AG04450 (cell line): Measurements from ENCODE around the gene NPM1. TPM values are rescaled to one million over a fixed set of nuclear protein-coding genes. Genes with fewer than 3 reads are reported as not detected.

ENCODE experiments used
- CTCF ChIA-PET: fragments of 300-600, 350-600 bp; formaldehyde crosslinking; extraction: SDS; loops from one replicate; lab custom pipeline; 2022; ENCODE audit warnings: antibody characterized with exemption, inconsistent platforms; lab: Charles Lee
- POLR2A ChIA-PET: fragments of 350-600 bp; formaldehyde crosslinking; extraction: SDS; loops from one replicate; lab custom pipeline; 2021; ENCODE audit warnings: antibody characterized with exemption, inconsistent platforms; lab: Yijun Ruan, JAX
- DNase-seq: peaks from one replicate; pipeline ENCODE4 v3.0.0-alpha.2; 2011; ENCODE audit warnings: low read depth, low spot score
- H3K27ac ChIP-seq: one replicate; pipeline ENCODE4 v1.5.1; 2012; ENCODE audit warnings: low read depth, low read length, control low read depth
- H3K27me3 ChIP-seq: one replicate; pipeline ENCODE4 v1.6.0; 2012; ENCODE audit warnings: low read length; ENCODE audit not compliant: control insufficient read depth, insufficient read depth
- H3K4me3 ChIP-seq: 2 replicates; pipeline ENCODE4 v1.5.1; 2011; ENCODE audit warnings: mild to moderate bottlenecking, low read depth, low read length, control low read depth
- H3K9me3 ChIP-seq: 2 replicates; pipeline ENCODE4 v1.5.1; 2012; ENCODE audit warnings: low read length; ENCODE audit not compliant: control insufficient read depth, insufficient read depth
- CTCF ChIP-seq: IDR thresholded peaks from 2 replicates; pipeline ENCODE4 v1.5.1; 2011; ENCODE audit warnings: low read depth, low read length, control low read depth, inconsistent platforms
- polyA plus RNA-seq: library from polyadenylated mRNA; depleted of rRNA; stranded (reverse); fragments of >200 nt; gene quantifications from 2 replicates; pipeline ENCODE4 v1.2.3, GENCODE V29; 2011

Gene NPM1
- polyA plus RNA-seq, 1 experiment: 2,664 TPM

GRCh38 chr5:171428809-171429542, 41.3 kb downstream of the NPM1 start:
- Histone ChIP-seq H3K27me3 (no peaks in the 10 kb centered on the region), H3K9me3 (no peaks in the 10 kb centered on the region; the same call in 1 of the 2 replicates), H3K4me3 (no peak overlapping the region), H3K27ac (no peak overlapping the region)
- no peak for DNase-seq
- ChIA-PET POLR2A (no interaction called here), CTCF (interaction anchor here (1.8 kb wide), 1 partner anchor 10 kb away, joined by 4 read pairs; the partner anchor contains the start of gene FGF18)
- TF ChIP-seq CTCF: no peak

GRCh38 chr5:171429543-171429910, 41.9 kb downstream of the NPM1 start:
- H3K4me3 ChIP-seq: no peak overlapping the region
- no peaks in the 10 kb centered on the region for H3K27me3 ChIP-seq
- POLR2A ChIA-PET: no interaction called here
- CTCF ChIA-PET: interaction anchor here (1.8 kb wide), 1 partner anchor 10 kb away, joined by 4 read pairs; the partner anchor contains the start of gene FGF18
- no peaks in the 10 kb centered on the region; the same call in 1 of the 2 replicates for H3K9me3 ChIP-seq
- TF ChIP-seq CTCF: no peak
- DNase-seq: no peak
- no peak overlapping the region for H3K27ac ChIP-seq

- no peak overlapping the region for H3K4me3 ChIP-seq
- CTCF ChIA-PET: interaction anchor here (0.7 to 1.0 kb wide), 2 partner anchors 12 to 26 kb away, joined by 3 read pairs; partner anchors contain the start of gene FGF18
- TF ChIP-seq CTCF: no peak
Observed at GRCh38 chr5:171431251-171431777, 43.7 kb downstream of the NPM1 start.

GRCh38 chr5:171432076-171432475, 44.4 kb downstream of the NPM1 start:
- CTCF ChIA-PET: no interaction called here
- Histone ChIP-seq H3K9me3 (no peaks in the 10 kb centered on the region; the same call in 1 of the 2 replicates), H3K4me3 (no peak overlapping the region), H3K27ac (no peak overlapping the region), H3K27me3 (no peaks in the 10 kb centered on the region)
- POLR2A ChIA-PET: interaction anchor here (0.7 kb wide), 1 partner anchor 9 kb away, joined by 3 read pairs; no protein-coding TSS in a partner anchor
- no peak for DNase-seq
- TF ChIP-seq CTCF: no peak

More at GRCh38 chr5:171431251-171431777, 43.7 kb downstream of the NPM1 start:
- no peaks in the 10 kb centered on the region for H3K27me3 ChIP-seq
- DNase-seq: no peak
- no peaks in the 10 kb centered on the region; the same call in 1 of the 2 replicates for H3K9me3 ChIP-seq
- H3K27ac ChIP-seq: no peak overlapping the region
- POLR2A ChIA-PET: interaction anchor here (0.7 kb wide), 1 partner anchor 8 kb away, joined by 3 read pairs; no protein-coding TSS in a partner anchor
